Ishikawa (cell line): ENCODE measurements around the gene CDK6.

Experiments used
- CEBPB ChIP-seq: IDR thresholded peaks from 2 replicates; pipeline ENCODE4 v1.6.1; 2012
- CREB1 ChIP-seq: IDR thresholded peaks from 2 replicates; pipeline ENCODE4 v1.6.1; 2012; ENCODE audit warnings: low read depth
- EGR1 ChIP-seq: IDR thresholded peaks from 2 replicates; pipeline ENCODE4 v1.6.1; 2012
- EP300 ChIP-seq: IDR thresholded peaks from 2 replicates; pipeline ENCODE4 v1.6.1; 2012; ENCODE audit warnings: borderline replicate concordance
- FOXM1 ChIP-seq: IDR thresholded peaks from 2 replicates; pipeline ENCODE4 v1.6.1; 2012; ENCODE audit warnings: low read depth, borderline replicate concordance
- NFIC ChIP-seq: IDR thresholded peaks from 2 replicates; pipeline ENCODE4 v1.6.1; 2012
- RAD21 ChIP-seq: IDR thresholded peaks from 2 replicates; pipeline ENCODE4 v1.6.1; 2012; ENCODE audit warnings: low read depth
- TAF1 ChIP-seq: IDR thresholded peaks from 2 replicates; pipeline ENCODE4 v1.6.1; 2012; ENCODE audit warnings: low read depth, mild to moderate bottlenecking
- TCF12 ChIP-seq: IDR thresholded peaks from 2 replicates; pipeline ENCODE4 v1.6.1; 2012; ENCODE audit warnings: low read depth
- TEAD4 ChIP-seq: IDR thresholded peaks from 2 replicates; pipeline ENCODE4 v1.6.1; 2012
- YY1 ChIP-seq: IDR thresholded peaks from 2 replicates; pipeline ENCODE4 v1.6.1; 2012; ENCODE audit warnings: low read depth
- ZBTB7A ChIP-seq: IDR thresholded peaks from 2 replicates; pipeline ENCODE4 v1.6.1; 2012; ENCODE audit warnings: low read depth
- TF ChIP-seq, protein P1 (sequence below): IDR thresholded peaks from 2 replicates; pipeline ENCODE4 v1.6.1; 2012
- TF ChIP-seq, protein P2 (sequence below): IDR thresholded peaks from 2 replicates; pipeline ENCODE4 v1.6.1; 2012; ENCODE audit warnings: low read depth, mild to moderate bottlenecking
- TF ChIP-seq, protein P3 (sequence below): IDR thresholded peaks from 2 replicates; pipeline ENCODE4 v1.6.1; 2012

Gene CDK6

DNA sequence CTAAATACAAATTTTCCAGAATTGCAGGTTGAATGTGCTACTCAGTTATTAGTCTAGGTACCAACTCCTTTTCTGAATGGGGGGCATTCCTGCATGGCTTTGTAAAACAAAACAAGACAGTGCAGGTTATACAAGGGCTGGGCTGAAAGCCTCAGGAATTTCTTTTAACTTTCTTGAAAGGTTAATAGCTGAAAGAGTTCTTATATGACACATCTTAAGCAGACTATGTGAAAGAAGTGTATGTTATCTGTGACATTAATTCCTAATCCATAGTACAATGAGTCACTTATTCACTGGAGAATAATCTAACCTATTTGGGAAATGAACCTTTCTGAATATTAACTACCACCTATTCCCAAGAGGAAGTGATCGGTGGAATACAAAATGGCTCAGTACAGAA is 130.5 kb downstream of the CDK6 start:
- TF ChIP-seq, protein P1, sequence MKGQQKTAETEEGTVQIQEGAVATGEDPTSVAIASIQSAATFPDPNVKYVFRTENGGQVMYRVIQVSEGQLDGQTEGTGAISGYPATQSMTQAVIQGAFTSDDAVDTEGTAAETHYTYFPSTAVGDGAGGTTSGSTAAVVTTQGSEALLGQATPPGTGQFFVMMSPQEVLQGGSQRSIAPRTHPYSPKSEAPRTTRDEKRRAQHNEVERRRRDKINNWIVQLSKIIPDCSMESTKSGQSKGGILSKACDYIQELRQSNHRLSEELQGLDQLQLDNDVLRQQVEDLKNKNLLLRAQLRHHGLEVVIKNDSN = no peak
- TF ChIP-seq YY1 = no peak
- TF ChIP-seq, protein P2, sequence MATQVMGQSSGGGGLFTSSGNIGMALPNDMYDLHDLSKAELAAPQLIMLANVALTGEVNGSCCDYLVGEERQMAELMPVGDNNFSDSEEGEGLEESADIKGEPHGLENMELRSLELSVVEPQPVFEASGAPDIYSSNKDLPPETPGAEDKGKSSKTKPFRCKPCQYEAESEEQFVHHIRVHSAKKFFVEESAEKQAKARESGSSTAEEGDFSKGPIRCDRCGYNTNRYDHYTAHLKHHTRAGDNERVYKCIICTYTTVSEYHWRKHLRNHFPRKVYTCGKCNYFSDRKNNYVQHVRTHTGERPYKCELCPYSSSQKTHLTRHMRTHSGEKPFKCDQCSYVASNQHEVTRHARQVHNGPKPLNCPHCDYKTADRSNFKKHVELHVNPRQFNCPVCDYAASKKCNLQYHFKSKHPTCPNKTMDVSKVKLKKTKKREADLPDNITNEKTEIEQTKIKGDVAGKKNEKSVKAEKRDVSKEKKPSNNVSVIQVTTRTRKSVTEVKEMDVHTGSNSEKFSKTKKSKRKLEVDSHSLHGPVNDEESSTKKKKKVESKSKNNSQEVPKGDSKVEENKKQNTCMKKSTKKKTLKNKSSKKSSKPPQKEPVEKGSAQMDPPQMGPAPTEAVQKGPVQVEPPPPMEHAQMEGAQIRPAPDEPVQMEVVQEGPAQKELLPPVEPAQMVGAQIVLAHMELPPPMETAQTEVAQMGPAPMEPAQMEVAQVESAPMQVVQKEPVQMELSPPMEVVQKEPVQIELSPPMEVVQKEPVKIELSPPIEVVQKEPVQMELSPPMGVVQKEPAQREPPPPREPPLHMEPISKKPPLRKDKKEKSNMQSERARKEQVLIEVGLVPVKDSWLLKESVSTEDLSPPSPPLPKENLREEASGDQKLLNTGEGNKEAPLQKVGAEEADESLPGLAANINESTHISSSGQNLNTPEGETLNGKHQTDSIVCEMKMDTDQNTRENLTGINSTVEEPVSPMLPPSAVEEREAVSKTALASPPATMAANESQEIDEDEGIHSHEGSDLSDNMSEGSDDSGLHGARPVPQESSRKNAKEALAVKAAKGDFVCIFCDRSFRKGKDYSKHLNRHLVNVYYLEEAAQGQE = no peak
- TF ChIP-seq RAD21 = no peak
- TF ChIP-seq TAF1 = no peak
- TF ChIP-seq TEAD4 = no peak
- TF ChIP-seq, protein P3, sequence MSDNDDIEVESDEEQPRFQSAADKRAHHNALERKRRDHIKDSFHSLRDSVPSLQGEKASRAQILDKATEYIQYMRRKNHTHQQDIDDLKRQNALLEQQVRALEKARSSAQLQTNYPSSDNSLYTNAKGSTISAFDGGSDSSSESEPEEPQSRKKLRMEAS = no peak
- TF ChIP-seq EP300 = no peak
- TF ChIP-seq TCF12 = no peak
- TF ChIP-seq EGR1 = no peak
- no peak for TF ChIP-seq FOXM1
- TF ChIP-seq NFIC = no peak
- no peak for TF ChIP-seq CREB1
- no peak for TF ChIP-seq CEBPB
- no peak for TF ChIP-seq ZBTB7A

DNA sequence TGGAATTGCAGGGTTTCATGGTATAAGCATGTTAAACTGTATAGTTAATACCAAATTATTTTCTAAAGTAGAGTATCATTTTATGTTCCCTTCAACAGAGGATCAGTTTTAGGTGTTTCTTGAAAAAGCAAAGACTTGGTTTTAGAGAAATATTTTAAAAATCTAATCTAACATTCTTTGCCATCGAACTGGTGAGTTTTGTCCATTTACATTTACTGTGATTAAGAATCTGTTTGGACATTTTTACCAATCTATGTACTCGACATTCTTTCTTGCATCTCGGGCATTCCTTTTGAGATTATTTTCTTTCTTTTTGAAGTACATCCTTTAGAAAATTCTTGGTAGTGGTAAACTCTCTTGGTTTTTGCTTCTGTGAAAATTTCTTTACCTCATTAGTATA is 131.5 kb downstream of the CDK6 start:
- TF ChIP-seq TAF1 (no peak), EP300 (no peak), RAD21 (no peak), NFIC (no peak)
- TF ChIP-seq, protein P2 = no peak
- TF ChIP-seq, protein P3 = no peak

DNA sequence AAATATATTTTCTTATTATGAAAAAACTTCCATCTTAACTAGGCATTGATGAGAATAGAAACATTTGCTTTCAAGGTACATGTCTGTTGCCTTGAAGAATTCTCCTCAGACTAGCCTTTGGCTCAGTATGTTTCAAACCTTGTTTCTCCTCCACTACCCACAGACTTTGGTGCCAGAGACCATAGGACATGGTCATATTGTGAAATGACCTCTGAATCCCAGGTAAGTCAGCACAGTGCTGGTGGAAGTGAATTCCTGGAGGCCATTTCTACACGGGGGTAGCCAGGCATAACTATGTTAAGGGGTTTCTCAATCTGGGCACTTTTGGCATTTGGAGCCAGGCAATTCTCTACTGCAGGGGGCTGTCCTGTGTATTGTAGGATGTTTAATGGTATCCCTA is 133.8 kb downstream of the CDK6 start:
- TF ChIP-seq, protein P3 = no peak
- TF ChIP-seq CREB1 (no peak), NFIC (no peak), YY1 (no peak), TCF12 (no peak), EGR1 (no peak), RAD21 (no peak), EP300 (no peak), TAF1 (no peak), CEBPB (no peak), TEAD4 (no peak), FOXM1 (no peak), ZBTB7A (no peak)
- TF ChIP-seq, protein P2 = no peak
- TF ChIP-seq, protein P1 = no peak

DNA sequence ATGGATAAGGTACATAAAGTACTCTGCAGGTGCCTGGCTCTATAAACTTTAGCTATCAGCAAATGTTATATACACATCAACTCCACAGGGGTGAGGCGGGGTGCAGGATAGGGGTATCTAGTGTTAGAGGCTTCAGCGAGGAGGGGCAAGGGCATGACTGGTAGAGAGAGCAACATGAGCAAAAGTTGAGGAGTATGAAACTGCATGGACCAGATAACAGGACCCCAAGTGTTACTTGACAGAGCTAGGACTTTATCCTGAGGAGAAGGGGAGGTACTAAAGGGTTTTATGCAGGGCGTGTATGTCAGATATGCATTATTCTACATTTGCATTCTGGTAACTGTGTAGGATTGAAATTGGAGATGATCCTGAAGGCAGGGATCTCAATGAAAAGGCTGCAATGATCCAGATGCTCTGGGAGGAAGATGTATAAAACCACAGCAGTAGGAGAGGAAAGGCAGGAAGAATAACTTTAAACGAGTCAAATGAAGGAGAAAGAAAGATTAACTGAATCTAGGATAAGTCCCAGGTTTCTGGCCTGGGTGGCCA is 136.3 kb downstream of the CDK6 start:
- TF ChIP-seq, protein P1 = no peak
- no peak for TF ChIP-seq NFIC
- no peak for TF ChIP-seq FOXM1
- no peak for TF ChIP-seq ZBTB7A
- TF ChIP-seq TEAD4 = no peak
- TF ChIP-seq TAF1 = no peak
- TF ChIP-seq, protein P2 = no peak
- TF ChIP-seq CEBPB = no peak
- TF ChIP-seq YY1 = no peak
- no peak for TF ChIP-seq EGR1
- no peak for TF ChIP-seq EP300
- no peak for TF ChIP-seq TCF12
